ENCODE measurements around the gene ACER2. TPM values are rescaled to one million over a fixed set of nuclear protein-coding genes. Genes with fewer than 3 reads are reported as not detected.

ACER2 gene
- total and polyA plus RNA-seq, 2 of the 8 experiments (the other 6 are each of a cell fraction or from before 2014, with no cell fraction given), result 7.4 to 8.8 TPM

DNA sequence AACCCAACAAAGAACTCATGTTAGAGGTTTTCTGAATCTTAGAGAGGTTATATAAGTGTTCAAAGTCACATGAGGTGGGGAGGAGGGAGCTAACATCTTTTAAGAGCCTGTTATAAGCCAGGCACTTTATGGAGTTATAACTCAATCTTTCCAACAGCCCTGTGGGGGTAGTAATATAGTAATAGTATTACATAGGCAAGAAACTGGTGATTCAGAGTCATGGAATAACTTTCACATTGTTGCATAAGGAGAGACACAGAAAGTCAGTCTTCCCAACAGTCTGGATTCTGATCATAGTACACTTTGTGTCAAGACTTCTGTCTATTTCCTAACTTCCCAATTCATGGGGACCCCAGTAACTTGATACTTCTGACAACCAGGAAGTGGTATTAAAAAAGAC lies 89.2 kb downstream of the ACER2 start:
- CTCF ChIA-PET (ENCODE audit: partially characterized antibody), result interaction anchor here (0.6 to 3.1 kb wide), 8 partner anchors 11 to 424 kb away, joined by 3 to 12 read pairs (median 4); no protein-coding TSS in a partner anchor

More for the DNA sequence above, 89.2 kb downstream of the ACER2 start:
- no peaks in the 10 kb centered on the region for H3K79me1 ChIP-seq (ENCODE audit: low read depth, low read length)
- no peak overlapping the region for H3K56ac ChIP-seq (replicated peaks; ENCODE audit: insufficient read length, low read depth, low read length)
- no peak overlapping the region for H2AK5ac ChIP-seq (ENCODE audit: low read depth, low read length)
- H4K8ac ChIP-seq (ENCODE audit: extremely low read depth, insufficient read depth, low read length), result no peak overlapping the region
- no peaks in the 10 kb centered on the region for H4K20me1 ChIP-seq (replicated peaks in 1 of 2; ENCODE audit: control insufficient read depth in 1 of 2, insufficient read depth in 2 of 2, low read length in 2 of 2)
- no peak for FAIRE-seq
- no peak overlapping the region for H3K14ac ChIP-seq (ENCODE audit: insufficient read length)
- DNase-seq (ENCODE audit: low read depth in 1 of 2, low spot score in 2 of 2), result no peak
- H3K23ac ChIP-seq (ENCODE audit: insufficient read length), result no peak overlapping the region
- H2BK20ac ChIP-seq (ENCODE audit: low read length), result no peak overlapping the region
- no peak overlapping the region for H2BK120ac ChIP-seq (replicated peaks; ENCODE audit: low read depth, low read length)
- no peak overlapping the region for H2BK5ac ChIP-seq (ENCODE audit: low read depth, low read length)
- H3K27me3 ChIP-seq (replicated peaks in 1 of 4; ENCODE audit: control insufficient read depth in 3 of 4, extremely low read depth in 1 of 4, insufficient read depth in 3 of 4, low read length in 3 of 4), result no peaks in the 10 kb centered on the region
- no peak overlapping the region for H2BK15ac ChIP-seq (ENCODE audit: low read length)
- no peaks in the 10 kb centered on the region for H3K23me2 ChIP-seq (ENCODE audit: low read depth, low read length)
- H3K27ac ChIP-seq (ENCODE audit: low read depth, low read length), result no peak overlapping the region
- no peak for TF ChIP-seq KDM4A (IDR thresholded peaks at IDR 0.05; ENCODE audit: low read depth, low read length, severe bottlenecking)
- TF ChIP-seq CTBP2 (IDR thresholded peaks at IDR 0.05; ENCODE audit: borderline replicate concordance, insufficient read depth, insufficient read length, low read length), result no peak
- H3K4ac ChIP-seq (replicated peaks; ENCODE audit: insufficient read length, low read depth, low read length), result no peak overlapping the region
- H3K18ac ChIP-seq (ENCODE audit: extremely low read depth, low read length), result no peak overlapping the region
- H3K9ac ChIP-seq (replicated peaks in 1 of 4; ENCODE audit: extremely low read depth in 1 of 4, low read depth in 3 of 4, low read length in 3 of 4), result no peak overlapping the region
- H2AFZ ChIP-seq (ENCODE audit: low read length), result no peak overlapping the region
- H3K4me3 ChIP-seq (ENCODE audit: extremely low read depth in 1 of 4, insufficient read depth in 2 of 4, low read depth in 3 of 4, low read length in 4 of 4), result no peak overlapping the region
- no peak overlapping the region for H4K5ac ChIP-seq (ENCODE audit: insufficient read length, low read depth, low read length)
- POLR2A ChIA-PET (ENCODE audit: partially characterized antibody), result no interaction called here
- H3K79me2 ChIP-seq (ENCODE audit: control insufficient read depth in 1 of 2, insufficient read depth in 2 of 2, low read length in 2 of 2), result no peaks in the 10 kb centered on the region
- no peak overlapping the region for H2BK12ac ChIP-seq (ENCODE audit: low read depth, low read length)
- no peak overlapping the region for H4K91ac ChIP-seq (replicated peaks; ENCODE audit: insufficient read length, low read length)
- H3K9me3 ChIP-seq (ENCODE audit: insufficient read depth in 2 of 2, low read depth in 1 of 2, low read length in 1 of 2), result no peaks in the 10 kb centered on the region
- H3K4me1 ChIP-seq (replicated peaks in 1 of 4; ENCODE audit: control insufficient read depth in 3 of 4, insufficient read depth in 4 of 4, low read length in 3 of 4), result no peaks in the 10 kb centered on the region
- no peaks in the 10 kb centered on the region for H3K36me3 ChIP-seq (ENCODE audit: control insufficient read depth in 2 of 4, insufficient read depth in 4 of 4, low read length in 3 of 4)
- no peak overlapping the region for H3K4me2 ChIP-seq (ENCODE audit: insufficient read depth in 1 of 2, low read depth in 2 of 2, low read length in 2 of 2)

Other genes starting within 250 kb of the ACER2 start
- gene DENND4C, start 178.3 kb upstream of the ACER2 start, total RNA-seq (2021; fragmentation: NEBNext Ultra II Directional; extraction: Animal tissue kit (Norgen Biotek cat#: 25700)), result 18.9 and 19.8 TPM in 2 replicates
- gene DENND4C, start 178.3 kb upstream of the ACER2 start, polyA plus RNA-seq (2011; rRNA removed), result 4.8 and 6.9 TPM in 2 replicates
- 2,913 and 2,954 TPM in 2 replicates for gene RPS6, start 28.8 kb upstream of the ACER2 start, total RNA-seq (2021; fragmentation: NEBNext Ultra II Directional; extraction: Animal tissue kit (Norgen Biotek cat#: 25700))
- gene RPS6, start 28.8 kb upstream of the ACER2 start, polyA plus RNA-seq (2011; rRNA removed), result 1,041 and 1,494 TPM in 2 replicates

All from H1 (cell line).